Esophagus squamous epithelium (tissue), 5 donors: Measurements from ENCODE around the gene CEMP1. TPM values are rescaled to one million over a fixed set of nuclear protein-coding genes. Genes with fewer than 3 reads are reported as not detected.
"Not testable (repeated sequence)": the region's sequence is repeated elsewhere in the genome, so short reads cannot be mapped to it uniquely, and the experiment has no call there.

Experiments used
- DNase-seq: peaks from one replicate; lab custom pipeline; 2025; lab: John Stamatoyannopoulos, UW
- H3K27ac ChIP-seq, 4 donors: fragments of 200-600 bp; sonication (generic); one replicate each; pipeline ENCODE4 v1.5.1; 2016 to 2019; ENCODE audit warnings: mild to moderate bottlenecking in 1 of 4
- H3K27me3 ChIP-seq, 4 donors: fragments of 200-600 bp; sonication (generic); 1 replicate in 3 of 4; 2 replicates in 1 of 4; pipeline versions ENCODE4 v1.5.1 to v1.6.0; 2017 to 2021; ENCODE audit warnings: antibody characterized with exemption in 1 of 4
- H3K36me3 ChIP-seq, 3 donors: fragments of 200-600 bp; sonication (generic); one replicate each; pipeline ENCODE4 v1.5.1; 2016 to 2019
- H3K4me1 ChIP-seq, 3 donors: fragments of 200-600 bp; sonication (generic); one replicate each; pipeline ENCODE4 v1.5.1; 2017 to 2019
- H3K4me3 ChIP-seq, 4 donors: fragments of 200-600 bp; sonication (generic); 1 replicate in 3 of 4; 2 replicates in 1 of 4; pipeline ENCODE4 v1.5.1; 2016 to 2019; ENCODE audit warnings: mild to moderate bottlenecking in 2 of 4, moderate library complexity in 1 of 4
- H3K9me3 ChIP-seq, 3 donors: fragments of 200-600 bp; sonication (generic); one replicate each; pipeline ENCODE4 v1.5.1; 2016 to 2019
- POLR2A ChIP-seq, 4 donors: fragments of 450-650 bp; IDR thresholded peaks; one replicate each; pipeline ENCODE4 v1.6.1; 2017; ENCODE audit warnings: antibody characterized with exemption in 4 of 4, mild to moderate bottlenecking in 4 of 4, moderate library complexity in 3 of 4
- WGBS, 2 donors: methylation state at CpG; one replicate each; pipeline ENCODE4 v1.1.5; 2018; 5-methylcytosine and 5-hydroxymethylcytosine counted together
- intact Hi-C: fragments of 100-400 bp; cut with DNase I; formaldehyde crosslinking; loops from one replicate; pipeline ENCODE4 v1.15.0; 2022
- total RNA-seq, 4 donors: library from RNA; depleted of rRNA; stranded (reverse); fragments of >200 nt; gene quantifications; one replicate each; pipeline ENCODE4 v1.1.0, GENCODE V29; 2016
- TF ChIP-seq, protein P1 (sequence below), 6 experiments: fragments of 450-650 bp in 4 of 6; fragments of 200-600 bp in 2 of 6; sonication (generic) in 2 of 6; IDR thresholded peaks; one replicate each; pipeline ENCODE4 v1.5.1; 2016 to 2019; ENCODE audit warnings: antibody characterized with exemption in 6 of 6, mild to moderate bottlenecking in 4 of 6, moderate library complexity in 4 of 6
- donor health status: DM: yes; HTN: yes; CAD: no.

Gene CEMP1
- total RNA-seq, 4 donors from 2014 or later: 0.76 TPM; not detected in 3

DNA sequence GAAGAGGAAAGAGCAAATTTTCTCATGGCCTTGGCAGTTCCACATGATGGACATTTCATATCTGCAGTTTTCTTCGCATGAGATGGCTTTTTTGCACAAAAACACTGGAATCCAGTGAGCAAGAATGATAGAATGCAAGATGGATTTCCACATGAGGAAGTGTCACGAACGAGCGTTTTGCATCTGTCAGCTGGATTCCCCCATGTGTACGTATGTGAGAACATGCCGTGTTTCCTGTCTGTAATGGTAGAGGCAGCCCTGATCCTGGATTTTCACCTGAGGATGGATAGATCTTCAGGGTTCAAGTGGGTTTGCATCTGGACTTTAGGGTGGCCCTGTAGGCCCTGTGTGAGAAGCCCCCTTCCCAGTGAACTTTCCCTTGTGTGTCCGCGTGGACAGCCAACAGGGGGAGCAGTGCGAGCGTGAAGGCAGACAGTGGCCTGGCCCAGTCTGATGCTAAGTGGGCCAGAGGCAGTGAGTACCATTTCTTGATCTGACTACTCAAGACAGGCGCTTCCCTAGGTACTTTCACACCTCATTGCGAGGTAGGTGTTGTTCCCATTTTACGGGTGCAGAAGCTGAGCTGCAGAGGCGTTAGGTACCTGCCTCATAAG lies 8.7 kb upstream of the CEMP1 start:
- Histone ChIP-seq H3K36me3 (peaks cover 0 to 21% (median 0%) of the 10 kb centered on the region in 3 donors), H3K4me3 (peak overlapping the region in 2 of 4 donors; percentile 8 to 75), H3K4me1 (peaks cover 16 to 48% (median 45%) of the 10 kb centered on the region in 3 donors)
- H3K9me3 ChIP-seq, intact Hi-C loops, DNase-seq, H3K27ac ChIP-seq, H3K27me3 ChIP-seq: not testable (repeated sequence)
- WGBS, 2 donors: 48 to 56% methylated on average over 6 to 14 of the region's 14 CpGs
- TF ChIP-seq, protein P1, sequence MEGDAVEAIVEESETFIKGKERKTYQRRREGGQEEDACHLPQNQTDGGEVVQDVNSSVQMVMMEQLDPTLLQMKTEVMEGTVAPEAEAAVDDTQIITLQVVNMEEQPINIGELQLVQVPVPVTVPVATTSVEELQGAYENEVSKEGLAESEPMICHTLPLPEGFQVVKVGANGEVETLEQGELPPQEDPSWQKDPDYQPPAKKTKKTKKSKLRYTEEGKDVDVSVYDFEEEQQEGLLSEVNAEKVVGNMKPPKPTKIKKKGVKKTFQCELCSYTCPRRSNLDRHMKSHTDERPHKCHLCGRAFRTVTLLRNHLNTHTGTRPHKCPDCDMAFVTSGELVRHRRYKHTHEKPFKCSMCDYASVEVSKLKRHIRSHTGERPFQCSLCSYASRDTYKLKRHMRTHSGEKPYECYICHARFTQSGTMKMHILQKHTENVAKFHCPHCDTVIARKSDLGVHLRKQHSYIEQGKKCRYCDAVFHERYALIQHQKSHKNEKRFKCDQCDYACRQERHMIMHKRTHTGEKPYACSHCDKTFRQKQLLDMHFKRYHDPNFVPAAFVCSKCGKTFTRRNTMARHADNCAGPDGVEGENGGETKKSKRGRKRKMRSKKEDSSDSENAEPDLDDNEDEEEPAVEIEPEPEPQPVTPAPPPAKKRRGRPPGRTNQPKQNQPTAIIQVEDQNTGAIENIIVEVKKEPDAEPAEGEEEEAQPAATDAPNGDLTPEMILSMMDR (IDR thresholded peaks at IDR 0.05): peak in 1 of 6 experiments; percentile 20

DNA sequence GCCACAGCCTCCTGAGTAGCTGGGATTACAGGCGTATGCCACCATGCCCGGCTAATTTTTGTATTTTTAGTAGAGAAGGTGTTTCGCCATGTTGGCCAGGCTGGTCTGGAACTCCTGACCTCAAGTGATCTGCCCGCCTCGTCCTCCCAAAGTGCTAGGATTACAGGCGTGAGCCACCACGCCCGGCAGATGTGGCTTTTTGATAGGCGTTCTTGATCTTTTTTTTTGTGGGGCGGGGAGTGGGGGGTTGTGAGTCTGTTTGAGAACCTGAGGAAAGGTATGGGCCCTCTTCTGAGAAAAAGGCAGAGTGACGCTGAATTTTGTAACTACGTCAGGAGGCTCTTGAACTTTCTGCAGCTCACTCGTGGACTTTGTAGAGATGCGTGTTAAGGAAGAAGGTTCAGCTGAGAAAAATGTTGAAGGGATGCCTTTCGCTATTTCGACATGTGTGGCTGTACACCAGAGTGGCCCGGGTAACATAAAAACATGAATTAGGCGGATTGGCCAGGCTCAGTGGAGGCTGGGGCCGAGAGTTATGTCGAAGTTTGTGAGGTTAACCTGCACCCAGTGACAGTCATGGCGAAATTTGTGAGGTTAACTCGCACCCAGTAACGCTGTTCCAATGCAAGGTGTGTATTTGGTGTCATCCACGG lies 8.1 kb upstream of the CEMP1 start:
- Histone ChIP-seq H3K4me3 (peak overlapping the region in 3 of 4 donors; percentile 63 to 90 (median 75)), H3K4me1 (peaks cover 16 to 48% (median 45%) of the 10 kb centered on the region in 3 donors), H3K36me3 (peaks cover 0 to 15% (median 0%) of the 10 kb centered on the region in 3 donors)
- intact Hi-C loops, H3K27ac ChIP-seq, H3K27me3 ChIP-seq, DNase-seq, H3K9me3 ChIP-seq: not testable (repeated sequence)
- WGBS, 2 donors: 78 to 82% methylated on average over 19 to 24 of the region's 24 CpGs

DNA sequence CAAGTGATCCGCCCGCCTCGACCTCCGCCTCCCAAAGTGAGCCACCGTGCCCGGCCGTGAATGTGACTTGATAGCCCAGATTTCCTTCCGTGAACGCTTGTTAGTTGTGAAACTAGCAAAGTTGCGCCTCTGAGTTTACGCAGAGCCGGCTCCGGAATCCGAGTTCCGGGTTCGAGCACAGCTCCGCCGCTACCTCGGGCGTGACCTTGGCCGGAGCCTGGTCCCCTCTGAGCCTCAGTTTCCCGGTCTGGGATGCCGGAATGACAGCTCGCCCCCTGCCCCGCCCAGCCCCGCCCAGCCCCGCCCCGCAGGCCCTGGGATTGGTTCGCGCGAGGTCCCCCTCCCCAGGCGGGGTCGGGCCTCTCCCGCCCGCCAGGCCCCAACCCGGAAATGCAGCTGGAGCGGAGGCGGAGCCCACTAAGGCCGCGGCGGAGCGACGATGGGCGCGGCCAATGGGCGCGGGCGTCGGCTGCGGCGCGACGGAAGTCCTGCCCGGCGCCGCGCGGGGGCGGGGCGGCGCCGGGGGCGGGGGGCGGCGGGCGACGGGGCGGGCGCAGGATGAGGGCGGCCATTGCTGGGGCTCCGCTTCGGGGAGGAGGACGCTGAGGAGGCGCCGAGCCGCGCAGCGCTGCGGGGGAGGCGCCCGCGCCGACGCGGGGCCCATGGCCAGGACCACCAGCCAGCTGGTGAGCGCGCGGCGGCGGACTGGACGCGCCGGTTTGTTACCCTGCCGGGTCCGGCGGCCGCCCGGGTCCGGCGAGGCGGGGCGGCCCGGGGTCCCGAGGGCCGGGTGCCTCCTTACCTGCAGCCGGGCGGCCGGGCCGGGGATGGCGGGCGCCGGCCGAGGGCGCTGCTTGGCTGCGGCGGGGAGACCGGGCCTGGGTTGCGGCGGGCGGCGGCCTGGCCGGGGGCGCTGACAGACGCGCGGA lies 6.5 kb upstream of the CEMP1 start, which contains the start of gene PDPK1:
TSS of gene PDPK1 (plus strand) at position 571 of the 929 bp plus-strand sequence. CDS start at position 663, 92 bp downstream.
- H3K27me3 ChIP-seq: no peaks in the 10 kb centered on the region
- peaks cover 0 to 15% (median 0%) of the 10 kb centered on the region in 3 donors for H3K36me3 ChIP-seq
- no peak for DNase-seq
- H3K27ac ChIP-seq: peak within 1 kb of the TSS; percentile 91 to 97 (median 95)
- H3K4me1 ChIP-seq: peaks cover 16 to 59% (median 48%) of the 10 kb centered on the region in 3 donors
- TF ChIP-seq POLR2A (IDR thresholded peaks at IDR 0.05): peak in 2 of 4 donors; percentile 35 to 49
- TF ChIP-seq, protein P1 (IDR thresholded peaks at IDR 0.05): no peak
- peak within 1 kb of the TSS; percentile 53 to 90 (median 69) for H3K4me3 ChIP-seq
- H3K9me3 ChIP-seq: no peaks in the 10 kb centered on the region
- 0 to 2% methylated on average over 8 to 9 of the region's 126 CpGs for WGBS, 2 donors
- intact Hi-C loops: no loop called here

DNA sequence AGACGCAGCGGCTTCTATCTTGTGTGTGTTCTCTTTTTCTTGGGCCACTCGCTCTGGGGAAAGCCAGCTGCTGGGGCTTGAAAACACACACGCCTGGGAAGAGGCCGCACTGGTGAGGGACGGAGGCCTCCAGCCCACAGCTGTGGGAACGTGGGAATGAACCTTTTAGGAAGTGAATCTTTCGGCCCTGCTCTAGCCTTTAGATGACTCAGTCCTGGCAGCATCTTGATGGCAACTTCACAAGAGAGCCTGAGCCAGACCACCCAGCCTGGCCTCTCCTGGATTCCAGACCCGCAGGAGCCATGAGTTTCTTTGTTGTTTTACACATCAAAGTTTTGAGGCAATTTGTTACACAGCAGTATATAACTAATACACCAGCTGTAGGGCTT lies 4.4 kb upstream of the CEMP1 start:
- no peak for DNase-seq
- Histone ChIP-seq H3K27ac (peak overlapping the region; percentile 9 to 97 (median 95)), H3K9me3 (no peaks in the 10 kb centered on the region), H3K4me3 (no peak overlapping the region), H3K27me3 (no peaks in the 10 kb centered on the region), H3K4me1 (peaks cover 23 to 65% (median 45%) of the 10 kb centered on the region in 3 donors), H3K36me3 (peaks cover 0 to 13% (median 0%) of the 10 kb centered on the region in 3 donors)
- intact Hi-C loops: no loop called here
- 65 to 82% methylated on average over 5 to 7 of the region's 9 CpGs for WGBS, 2 donors
- TF ChIP-seq, protein P1 (IDR thresholded peaks at IDR 0.05): no peak
- TF ChIP-seq POLR2A (IDR thresholded peaks at IDR 0.05): peak in 1 of 4 donors; percentile 13

DNA sequence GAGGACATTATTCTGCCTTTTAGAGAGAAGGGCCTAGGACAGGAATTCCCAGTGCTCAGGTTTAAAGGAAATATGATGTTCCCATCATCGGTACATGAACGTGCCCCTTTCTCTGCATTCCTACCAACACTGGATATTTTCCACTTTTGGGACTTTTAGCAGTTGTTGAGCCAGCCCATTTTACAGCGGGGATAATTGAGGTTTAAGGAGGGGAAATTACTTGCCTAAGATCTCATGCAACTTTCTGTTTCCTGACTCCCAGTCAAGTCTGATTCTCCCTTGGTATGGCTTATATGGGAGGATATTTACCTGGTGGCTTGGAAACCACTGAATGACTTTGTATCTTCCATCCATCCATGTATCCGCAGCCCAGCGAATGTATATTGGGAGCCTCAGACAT lies 3.1 kb upstream of the CEMP1 start:
- H3K27me3 ChIP-seq, intact Hi-C loops, H3K9me3 ChIP-seq, DNase-seq, H3K4me3 ChIP-seq, H3K27ac ChIP-seq: not testable (repeated sequence)
- peaks cover 0 to 15% (median 5%) of the 10 kb centered on the region in 3 donors for H3K36me3 ChIP-seq
- H3K4me1 ChIP-seq: peaks cover 16 to 59% (median 32%) of the 10 kb centered on the region in 3 donors
- WGBS, 2 donors: 76 to 87% methylated on average over 5 of the region's 5 CpGs
